ENCODE data around the gene HDAC10. TPM values are rescaled to one million over a fixed set of nuclear protein-coding genes. Genes with fewer than 3 reads are reported as not detected.

The HDAC10 gene
- total RNA-seq, 1 donor from 2014 or later: 13.6 TPM

DNA sequence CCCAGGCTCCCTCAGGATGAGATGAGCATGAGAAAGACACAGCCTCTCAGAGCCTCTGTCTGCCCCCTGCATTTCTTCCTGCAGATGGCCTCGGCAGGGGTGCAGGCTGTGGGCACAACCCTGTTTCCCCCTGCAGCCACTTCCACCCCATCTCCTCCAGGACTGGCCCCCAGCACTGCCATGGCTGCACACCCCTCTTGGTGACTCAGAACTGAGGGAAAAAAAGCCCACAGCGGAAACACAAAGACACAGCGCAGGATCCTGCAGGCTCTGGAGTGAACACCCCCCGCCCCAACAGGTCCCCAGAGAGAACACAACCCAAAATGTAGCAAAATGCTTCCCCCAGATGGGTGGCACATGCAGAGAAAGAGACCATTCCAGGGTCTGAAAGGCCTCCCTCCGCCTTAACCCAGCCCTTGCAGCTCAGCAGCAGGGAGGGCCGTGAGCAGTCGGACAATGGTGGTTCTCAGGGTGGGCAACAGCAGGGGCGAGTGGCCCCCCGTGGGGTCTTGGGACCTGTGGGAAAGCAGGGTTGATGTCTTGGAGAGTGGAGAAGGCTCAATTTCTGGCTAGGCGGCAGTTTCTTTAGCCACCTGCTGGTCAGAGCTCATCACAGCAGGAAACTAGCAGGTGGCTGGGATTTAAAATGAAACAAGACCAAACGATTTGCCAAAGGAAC lies 14.2 kb downstream of the HDAC10 start:
- no peak overlapping the region for H3K4me3 ChIP-seq
- intact Hi-C loops (cut with micrococcal nuclease): no loop called here
- no peaks in the 10 kb centered on the region for H3K9me3 ChIP-seq (replicated peaks)
- TF ChIP-seq, protein P1, sequence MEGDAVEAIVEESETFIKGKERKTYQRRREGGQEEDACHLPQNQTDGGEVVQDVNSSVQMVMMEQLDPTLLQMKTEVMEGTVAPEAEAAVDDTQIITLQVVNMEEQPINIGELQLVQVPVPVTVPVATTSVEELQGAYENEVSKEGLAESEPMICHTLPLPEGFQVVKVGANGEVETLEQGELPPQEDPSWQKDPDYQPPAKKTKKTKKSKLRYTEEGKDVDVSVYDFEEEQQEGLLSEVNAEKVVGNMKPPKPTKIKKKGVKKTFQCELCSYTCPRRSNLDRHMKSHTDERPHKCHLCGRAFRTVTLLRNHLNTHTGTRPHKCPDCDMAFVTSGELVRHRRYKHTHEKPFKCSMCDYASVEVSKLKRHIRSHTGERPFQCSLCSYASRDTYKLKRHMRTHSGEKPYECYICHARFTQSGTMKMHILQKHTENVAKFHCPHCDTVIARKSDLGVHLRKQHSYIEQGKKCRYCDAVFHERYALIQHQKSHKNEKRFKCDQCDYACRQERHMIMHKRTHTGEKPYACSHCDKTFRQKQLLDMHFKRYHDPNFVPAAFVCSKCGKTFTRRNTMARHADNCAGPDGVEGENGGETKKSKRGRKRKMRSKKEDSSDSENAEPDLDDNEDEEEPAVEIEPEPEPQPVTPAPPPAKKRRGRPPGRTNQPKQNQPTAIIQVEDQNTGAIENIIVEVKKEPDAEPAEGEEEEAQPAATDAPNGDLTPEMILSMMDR (IDR thresholded peaks at IDR 0.05; ENCODE audit: borderline replicate concordance): peak; percentile 23
- no peaks in the 10 kb centered on the region for H3K27me3 ChIP-seq (ENCODE audit: low read depth)
- peaks cover 14% of the 10 kb centered on the region for H3K4me1 ChIP-seq
- peaks cover 53% of the 10 kb centered on the region for H3K36me3 ChIP-seq
- H3K27ac ChIP-seq (replicated peaks): no peak overlapping the region
- DNase-seq: peak; percentile 10

DNA sequence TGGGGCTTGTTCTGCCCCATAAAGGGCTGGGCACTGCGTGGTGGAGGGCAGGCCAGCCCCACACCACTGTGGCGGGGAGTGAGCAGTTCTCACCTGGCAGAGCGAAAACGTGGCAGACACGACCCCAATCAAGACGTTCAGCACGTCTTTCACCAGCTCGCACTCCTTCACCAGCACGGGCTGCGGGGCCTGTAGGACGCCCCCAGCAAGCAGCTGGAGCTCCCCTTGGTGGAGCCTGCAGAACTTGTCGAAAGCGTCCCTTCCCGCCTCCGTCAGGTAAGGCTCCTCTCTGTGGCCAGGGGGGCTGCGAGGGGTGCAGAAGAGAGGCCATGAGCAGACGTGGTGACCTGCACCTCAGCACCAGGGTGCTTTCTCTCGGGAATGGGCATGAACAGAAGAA lies 17.8 kb downstream of the HDAC10 start:
- TF ChIP-seq, protein P1 (IDR thresholded peaks at IDR 0.05; ENCODE audit: borderline replicate concordance): no peak
- Histone ChIP-seq H3K9me3 (replicated peaks) (no peaks in the 10 kb centered on the region), H3K27me3 (ENCODE audit: low read depth) (no peaks in the 10 kb centered on the region), H3K4me1 (no peaks in the 10 kb centered on the region), H3K36me3 (peaks cover 49% of the 10 kb centered on the region), H3K4me3 (no peak overlapping the region), H3K27ac (replicated peaks) (no peak overlapping the region)
- DNase-seq: peak; percentile 11
- intact Hi-C loops (cut with micrococcal nuclease): no loop called here

DNA sequence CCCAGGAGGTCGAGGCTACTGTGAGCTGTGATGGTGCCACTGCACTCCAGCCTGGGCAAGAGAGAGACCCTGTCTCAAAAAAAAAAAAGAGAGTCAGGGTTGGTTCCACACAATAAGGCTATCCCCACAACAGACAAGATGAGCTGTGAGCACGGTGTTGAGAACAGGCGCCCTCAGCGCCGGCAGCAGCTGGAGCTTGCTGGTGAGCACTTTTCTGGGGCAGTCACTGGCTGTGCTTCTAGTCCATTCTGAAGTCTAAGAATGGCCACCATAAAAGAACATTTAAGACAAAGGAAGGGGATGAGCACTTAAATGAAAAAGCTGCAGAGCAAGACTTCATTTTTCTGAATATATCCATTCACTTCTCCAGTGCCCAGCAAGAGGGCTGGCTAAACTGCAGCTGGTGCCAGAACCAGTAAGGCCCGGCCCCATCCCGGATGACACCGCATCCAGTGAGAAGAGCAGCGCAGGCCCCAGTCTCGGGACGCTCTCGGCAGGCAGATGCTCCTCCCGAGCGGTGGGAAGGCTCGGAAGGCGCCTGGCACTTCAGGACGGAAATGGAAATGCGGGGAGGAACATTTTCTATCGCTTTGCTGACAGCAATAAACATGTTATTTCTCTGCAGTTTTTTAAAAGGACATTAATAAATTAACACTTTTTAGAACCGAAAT lies 18.4 kb downstream of the HDAC10 start:
- Histone ChIP-seq H3K4me3 (no peak overlapping the region), H3K36me3 (peaks cover 46% of the 10 kb centered on the region), H3K27ac (replicated peaks) (no peak overlapping the region), H3K27me3 (ENCODE audit: low read depth) (no peaks in the 10 kb centered on the region), H3K4me1 (no peaks in the 10 kb centered on the region), H3K9me3 (replicated peaks) (no peaks in the 10 kb centered on the region)
- TF ChIP-seq, protein P1 (IDR thresholded peaks at IDR 0.05; ENCODE audit: borderline replicate concordance): no peak
- no peak for DNase-seq
- intact Hi-C loops (cut with micrococcal nuclease): no loop called here

DNA sequence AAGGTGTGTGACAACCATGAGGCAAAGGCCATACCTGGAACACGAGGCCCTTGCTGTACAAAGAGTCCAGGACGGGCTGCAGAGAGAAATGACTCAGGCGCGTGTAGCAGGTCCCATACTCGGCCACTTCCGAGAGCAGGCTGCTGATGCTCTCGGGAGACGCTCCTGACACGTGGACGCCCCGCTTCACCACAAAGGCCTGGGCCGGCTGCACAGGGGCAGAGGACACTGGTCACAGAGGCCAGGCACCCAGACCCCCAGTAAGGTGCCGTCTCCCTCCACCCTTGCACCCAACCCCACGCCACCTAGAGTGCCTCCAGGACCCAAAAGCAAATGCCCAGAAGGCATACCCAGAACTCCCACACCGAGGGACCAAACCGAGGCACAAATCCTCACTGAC lies 21.7 kb downstream of the HDAC10 start:
- DNase-seq: no peak
- TF ChIP-seq, protein P1 (IDR thresholded peaks at IDR 0.05; ENCODE audit: borderline replicate concordance): no peak
- Histone ChIP-seq H3K27me3 (ENCODE audit: low read depth) (no peaks in the 10 kb centered on the region), H3K4me3 (no peak overlapping the region), H3K27ac (replicated peaks) (no peak overlapping the region), H3K4me1 (no peaks in the 10 kb centered on the region), H3K36me3 (peaks cover 64% of the 10 kb centered on the region), H3K9me3 (replicated peaks) (no peaks in the 10 kb centered on the region)
- intact Hi-C loops (cut with micrococcal nuclease): no loop called here

DNA sequence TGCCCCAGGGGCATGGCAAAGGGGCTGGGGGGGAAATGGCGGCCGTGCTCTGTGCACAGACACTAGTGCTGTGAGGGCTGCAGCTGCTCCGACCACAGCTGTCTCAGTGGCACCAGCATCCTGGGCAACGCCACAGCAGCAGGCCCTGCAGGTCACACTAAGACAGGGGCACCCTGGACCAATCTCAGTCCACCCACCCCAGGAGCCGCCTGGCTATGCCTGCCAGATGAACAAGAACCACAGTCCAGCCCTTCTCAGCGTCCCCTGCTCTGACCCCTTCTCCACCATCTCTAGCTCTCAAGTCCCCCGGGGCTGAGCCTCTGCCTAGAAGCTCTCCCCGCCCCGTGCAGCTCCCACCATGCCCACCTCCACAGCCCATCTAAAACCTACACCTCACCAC lies 22.7 kb downstream of the HDAC10 start:
- TF ChIP-seq, protein P1 (IDR thresholded peaks at IDR 0.05; ENCODE audit: borderline replicate concordance): no peak
- no peaks in the 10 kb centered on the region for H3K9me3 ChIP-seq (replicated peaks)
- no peaks in the 10 kb centered on the region for H3K27me3 ChIP-seq (ENCODE audit: low read depth)
- no peak overlapping the region for H3K27ac ChIP-seq (replicated peaks)
- intact Hi-C loops (cut with micrococcal nuclease): no loop called here
- peaks cover 72% of the 10 kb centered on the region for H3K36me3 ChIP-seq
- H3K4me3 ChIP-seq: no peak overlapping the region
- DNase-seq: no peak
- H3K4me1 ChIP-seq: no peaks in the 10 kb centered on the region
